Myocyte (in vitro differentiated cells): ENCODE measurements around the gene RTF1. TPM values are rescaled to one million over a fixed set of nuclear protein-coding genes. Genes with fewer than 3 reads are reported as not detected.
"Not testable (repeated sequence)": the region's sequence is repeated elsewhere in the genome, so short reads cannot be mapped to it uniquely, and the experiment has no call there.

Experiments
- DNase-seq: peaks from one replicate; pipeline ENCODE4 v3.0.0-alpha.2; 2012; ENCODE audit warnings: low read depth
- polyA plus RNA-seq: library from polyadenylated mRNA; unstranded; fragments of >200 nt; gene quantifications from one replicate; pipeline ENCODE4 v1.2.1, GENCODE V29; 2012; ENCODE audit warnings: missing spikeins
- total RNA-seq: library from RNA; depleted of rRNA; stranded (reverse); fragments of >200 nt; gene quantifications from 2 replicates; pipeline ENCODE4 v1.2.3, GENCODE V29; 2014

Gene RTF1
- total RNA-seq: 19.4 and 21.2 TPM in 2 replicates
- polyA plus RNA-seq: 18.1 TPM

- peak; percentile 91 for DNase-seq
Measured at GRCh38 chr15:41416742-41417417, at the start of gene RTF1. TSS of gene RTF1 (plus strand) at chr15:41417095. CDS start at chr15:41417116, 21 bp downstream.

DNA sequence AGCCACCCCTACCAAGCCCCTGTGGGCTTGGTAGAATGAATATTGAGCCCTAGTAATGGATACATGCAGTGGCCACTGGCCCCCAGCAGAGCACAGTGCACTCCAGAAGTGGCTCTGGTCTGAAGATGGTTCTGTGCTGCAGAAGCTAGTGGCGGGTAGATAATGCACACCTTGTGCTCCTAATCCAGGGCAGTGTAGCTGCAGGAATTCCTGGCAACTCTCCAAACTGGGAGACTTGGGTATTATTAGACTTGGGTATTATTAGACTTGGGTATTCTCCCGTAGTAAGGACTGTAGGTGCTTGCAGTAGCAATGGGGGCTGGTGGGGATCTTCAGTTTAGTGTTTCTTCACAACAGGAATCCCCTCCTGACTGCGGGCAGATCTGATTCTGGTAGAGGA, 49.5 kb upstream of the RTF1 start:
- DNase-seq: peak; percentile 13

DNA sequence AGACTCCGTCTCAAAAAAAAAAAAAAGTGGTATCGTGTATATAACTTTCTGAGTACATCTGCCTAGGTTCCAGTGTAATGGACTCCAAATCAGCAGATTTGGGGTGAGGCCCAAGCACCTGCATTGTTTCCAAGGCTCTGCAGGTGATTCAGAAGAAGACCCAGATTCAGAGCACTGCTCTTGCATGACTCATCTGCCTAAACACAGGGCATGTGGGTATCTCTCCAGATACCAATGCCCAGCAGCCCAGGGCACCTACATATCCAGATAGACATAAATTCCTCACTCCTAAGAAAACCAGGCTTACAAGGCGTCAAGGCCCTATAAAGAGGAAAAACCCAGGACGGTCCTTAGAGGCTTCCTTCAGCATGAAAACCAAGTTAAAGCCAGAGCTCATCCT, 38.9 kb upstream of the RTF1 start:
- DNase-seq: no peak

- DNase-seq: not testable (repeated sequence)
Measured at GRCh38 chr15:41383974-41384749, 32.7 kb upstream of the RTF1 start.

- no peak for DNase-seq
Measured at GRCh38 chr15:41387646-41388045, 29.2 kb upstream of the RTF1 start.

- DNase-seq: no peak
Measured at GRCh38 chr15:41392659-41393058, 24.2 kb upstream of the RTF1 start.

GRCh38 chr15:41394924-41395323, 22.0 kb upstream of the RTF1 start:
- no peak for DNase-seq

DNA sequence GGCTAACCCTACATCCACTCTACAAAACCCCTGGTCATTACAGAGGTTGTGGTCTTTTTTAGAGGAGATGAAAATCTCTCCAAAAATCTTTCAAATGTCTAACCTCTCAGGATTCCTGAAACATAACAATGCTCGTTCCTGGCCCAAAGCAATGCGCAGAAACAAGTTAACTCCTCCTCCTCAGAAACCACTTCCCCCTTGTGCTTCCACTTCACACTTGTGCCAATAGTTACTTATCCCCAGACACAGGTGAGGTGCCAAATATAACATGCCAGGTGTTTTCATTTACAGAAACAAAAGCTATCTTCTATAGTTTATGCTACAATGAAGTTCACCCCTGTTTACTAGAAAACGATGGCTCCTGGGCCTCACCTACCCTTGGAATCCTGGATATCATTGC, 20.8 kb upstream of the RTF1 start:
- no peak for DNase-seq

DNA sequence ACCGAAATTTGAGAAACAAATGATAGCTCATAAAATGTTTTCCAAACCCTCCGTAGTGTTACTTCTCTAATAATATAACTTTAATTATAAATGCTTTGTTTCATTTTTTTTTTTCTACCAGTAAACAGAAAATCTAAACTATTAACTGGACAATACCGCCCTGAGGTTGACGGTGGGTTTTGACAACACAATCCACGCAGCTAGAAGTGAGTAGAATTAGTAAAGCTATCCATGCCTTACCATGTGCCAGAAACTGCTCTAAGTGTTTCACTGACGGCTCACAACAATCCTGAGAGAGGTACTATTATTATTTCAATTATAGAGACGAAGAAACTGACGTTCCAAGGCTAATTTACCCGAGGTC, 15.0 kb upstream of the RTF1 start:
- no peak for DNase-seq

GRCh38 chr15:41407341-41407740, 9.6 kb upstream of the RTF1 start:
- no peak for DNase-seq

DNA sequence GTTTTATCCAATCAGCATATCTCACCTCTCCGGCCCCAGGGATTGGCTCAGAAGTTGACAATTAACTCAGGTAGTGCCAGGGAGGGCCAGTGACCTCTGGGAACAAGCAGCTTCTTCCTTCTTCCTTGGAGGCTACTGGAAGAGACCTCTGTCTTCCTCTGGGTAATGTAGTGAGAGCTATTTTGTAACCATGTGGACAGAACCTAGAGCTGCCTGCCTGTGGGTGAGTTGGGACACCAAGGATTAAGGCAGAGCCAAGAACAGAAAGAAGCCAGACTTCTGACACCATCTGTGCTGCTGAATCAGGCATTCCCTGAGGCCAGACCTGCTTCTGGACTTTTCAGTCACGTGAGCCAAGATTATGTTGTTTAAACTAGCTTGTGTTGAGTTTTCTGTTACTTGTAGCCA, 8.7 kb upstream of the RTF1 start:
- peak; percentile 85 for DNase-seq

GRCh38 chr15:41411031-41411430, 5.9 kb upstream of the RTF1 start:
- peak; percentile 15 for DNase-seq

- DNase-seq: no peak
Measured at GRCh38 chr15:41411441-41411840, 5.5 kb upstream of the RTF1 start.

- no peak for DNase-seq
Measured at GRCh38 chr15:41416128-41416741, 660 bp upstream of the RTF1 start.

DNA sequence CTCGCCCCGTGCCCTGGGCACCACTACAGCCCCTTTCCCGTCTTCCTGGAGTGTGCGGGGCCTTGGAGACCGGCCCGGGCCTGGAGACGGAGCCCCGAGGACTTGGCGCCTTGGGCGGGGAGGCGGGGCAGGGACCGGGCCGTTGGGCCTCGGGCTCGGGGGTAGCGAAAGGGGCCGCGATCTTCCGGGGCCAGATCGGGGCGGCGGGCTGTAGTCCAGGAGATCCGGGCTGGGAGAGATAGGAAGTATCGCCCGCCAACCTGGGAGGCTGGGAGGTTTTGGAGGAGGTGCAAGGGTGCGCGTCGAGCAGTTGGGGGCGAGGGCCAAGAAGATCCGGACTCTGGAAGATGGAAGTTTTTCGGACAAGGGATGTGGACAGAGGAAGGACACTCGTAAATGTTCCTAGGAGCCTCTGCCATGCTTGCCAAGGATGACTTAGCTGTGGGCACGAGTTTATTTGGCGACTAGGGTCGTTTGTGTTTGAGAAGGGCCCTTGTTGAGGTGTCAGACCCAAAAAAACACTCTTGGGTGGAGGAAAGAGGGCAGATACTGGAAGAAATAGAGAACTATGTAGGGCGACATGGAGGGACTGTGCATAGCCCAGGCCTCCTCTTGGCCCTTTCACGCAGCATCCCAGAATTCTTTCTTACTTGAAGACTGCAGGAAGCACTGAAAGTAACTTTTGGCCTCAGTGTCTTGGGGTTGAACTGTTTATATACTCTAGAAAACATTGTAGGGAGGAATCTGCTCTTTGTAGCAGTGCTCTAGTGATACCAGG, 712 bp downstream of the RTF1 start:
- peak; percentile 42 for DNase-seq

DNA sequence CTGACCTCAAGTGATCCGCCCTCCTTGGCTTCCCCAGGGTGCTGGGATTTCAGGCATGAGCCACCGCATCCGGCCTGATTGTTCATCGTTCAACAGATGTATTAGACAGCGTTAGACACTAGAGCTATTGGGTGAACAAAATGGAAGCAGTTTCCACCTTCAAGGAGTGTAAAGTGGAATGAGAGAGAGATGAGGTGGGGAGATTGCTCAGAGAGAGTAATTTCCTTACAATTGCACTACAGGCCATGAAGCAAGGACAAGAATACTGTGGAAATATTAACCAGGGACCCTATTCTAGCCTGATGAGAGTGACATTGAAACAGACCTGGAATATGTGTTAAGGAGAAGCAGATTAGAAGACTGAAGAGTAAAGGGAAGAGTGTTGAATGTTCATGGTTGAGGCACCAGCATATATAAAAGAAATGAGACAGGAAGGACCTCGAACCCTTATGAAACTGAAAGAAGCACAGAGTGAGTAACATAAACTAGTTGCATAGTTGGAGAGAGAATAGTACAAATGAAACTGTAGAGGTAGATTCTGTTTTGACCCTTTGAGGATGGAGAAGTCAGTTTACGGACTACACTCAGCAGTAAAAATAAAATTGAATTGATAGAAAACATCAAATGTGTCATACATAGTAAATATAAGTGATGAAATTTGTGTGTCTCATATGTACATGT, 7.2 kb downstream of the RTF1 start:
- DNase-seq: no peak

GRCh38 chr15:41424809-41425208, 7.9 kb downstream of the RTF1 start:
- DNase-seq: no peak

- DNase-seq: not testable (repeated sequence)
Measured at GRCh38 chr15:41425907-41426306, 9.0 kb downstream of the RTF1 start.

GRCh38 chr15:41429003-41429890, 12.4 kb downstream of the RTF1 start:
- DNase-seq: no peak
